Esophagus muscularis mucosa (tissue), 4 donors: ENCODE data around the gene FAM107B.

Experiments used
- CTCF ChIP-seq, 3 experiments: fragments of 200-600 bp in 2 of 3; fragments of 450-650 bp in 1 of 3; sonication (generic) in 2 of 3; IDR thresholded peaks; one replicate each; pipeline ENCODE4 v1.5.1; 2017 to 2019; ENCODE audit warnings: antibody characterized with exemption in 3 of 3, mild to moderate bottlenecking in 2 of 3, moderate library complexity in 1 of 3
- EP300 ChIP-seq: sonication (generic); formaldehyde crosslinking; IDR thresholded peaks from one replicate; pipeline ENCODE4 v1.6.1; 2017; ENCODE audit warnings: antibody characterized with exemption
- POLR2A ChIP-seq: fragments of 450-650 bp; IDR thresholded peaks from one replicate; pipeline ENCODE4 v1.6.1; 2017; ENCODE audit warnings: antibody characterized with exemption, moderate library complexity, mild to moderate bottlenecking, low read depth
- POLR2AphosphoS5 ChIP-seq, 2 donors: sonication (generic); formaldehyde crosslinking; IDR thresholded peaks; one replicate each; pipeline ENCODE4 v1.6.1; 2017; ENCODE audit warnings: antibody characterized with exemption in 2 of 2

DNA sequence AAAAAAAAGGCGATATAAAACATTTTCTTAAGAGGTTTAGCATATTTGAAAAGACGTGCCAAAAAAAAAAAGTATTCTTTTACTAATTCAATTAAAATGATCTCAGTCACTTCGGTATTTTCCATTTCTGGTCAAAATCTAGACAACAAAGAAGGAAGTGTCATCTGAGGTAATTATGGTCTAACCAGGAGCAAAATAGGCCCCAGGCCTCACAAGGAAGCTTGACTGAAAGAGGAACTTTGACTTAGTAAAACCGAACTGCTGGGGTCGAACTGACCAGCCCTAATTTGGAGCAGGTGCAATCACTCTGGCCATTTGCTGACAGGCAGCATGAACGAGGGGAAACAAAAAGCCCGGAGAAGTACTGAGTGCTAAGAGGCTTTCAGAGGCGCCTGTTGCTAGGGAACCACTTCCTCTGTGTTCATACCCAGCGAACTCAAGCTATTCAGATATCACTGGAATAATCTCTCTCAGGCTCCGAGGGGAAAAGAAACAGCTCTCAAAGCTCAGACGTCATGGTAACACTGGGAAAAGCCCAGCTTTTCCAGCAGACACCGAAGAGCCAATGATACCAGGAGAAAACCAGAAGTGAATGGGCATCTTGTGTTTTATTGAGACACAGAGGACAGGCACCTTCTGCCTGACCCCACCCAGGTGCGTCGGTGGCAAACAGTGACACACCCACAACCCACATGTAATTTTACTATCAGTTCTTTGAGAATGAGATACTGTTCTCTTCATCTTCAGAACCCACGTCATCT lies 126.5 kb downstream of the FAM107B start:
- TF ChIP-seq CTCF (IDR thresholded peaks at IDR 0.05) (no peak), POLR2A (no peak), POLR2AphosphoS5 (IDR thresholded peaks at IDR 0.05) (peak; percentile 29 to 30), EP300 (no peak)
